H54 (cell line): ENCODE measurements around the gene NEU2.
A peak's percentile ranks its signal among the peaks of the same experiment; 100 is the strongest.
"Not testable (repeated sequence)": the region's sequence is repeated elsewhere in the genome, so short reads cannot be mapped to it uniquely, and the experiment has no call there.

Experiments used
- DNase-seq: peaks from one replicate; pipeline ENCODE4 v3.0.0; 2011; ENCODE audit warnings: low spot score, mixed read lengths; ENCODE audit not compliant: insufficient read length
- FAIRE-seq: peaks from 3 replicates; lab custom pipeline; 2011; peaks lifted over from hg19 to GRCh38; lab: Jason Lieb, UNC
- POLR2A ChIP-seq: IDR thresholded peaks from 2 replicates; pipeline ENCODE4 v1.6.1; 2011; ENCODE audit warnings: low read depth, mild to moderate bottlenecking, low read length

Gene NEU2

DNA sequence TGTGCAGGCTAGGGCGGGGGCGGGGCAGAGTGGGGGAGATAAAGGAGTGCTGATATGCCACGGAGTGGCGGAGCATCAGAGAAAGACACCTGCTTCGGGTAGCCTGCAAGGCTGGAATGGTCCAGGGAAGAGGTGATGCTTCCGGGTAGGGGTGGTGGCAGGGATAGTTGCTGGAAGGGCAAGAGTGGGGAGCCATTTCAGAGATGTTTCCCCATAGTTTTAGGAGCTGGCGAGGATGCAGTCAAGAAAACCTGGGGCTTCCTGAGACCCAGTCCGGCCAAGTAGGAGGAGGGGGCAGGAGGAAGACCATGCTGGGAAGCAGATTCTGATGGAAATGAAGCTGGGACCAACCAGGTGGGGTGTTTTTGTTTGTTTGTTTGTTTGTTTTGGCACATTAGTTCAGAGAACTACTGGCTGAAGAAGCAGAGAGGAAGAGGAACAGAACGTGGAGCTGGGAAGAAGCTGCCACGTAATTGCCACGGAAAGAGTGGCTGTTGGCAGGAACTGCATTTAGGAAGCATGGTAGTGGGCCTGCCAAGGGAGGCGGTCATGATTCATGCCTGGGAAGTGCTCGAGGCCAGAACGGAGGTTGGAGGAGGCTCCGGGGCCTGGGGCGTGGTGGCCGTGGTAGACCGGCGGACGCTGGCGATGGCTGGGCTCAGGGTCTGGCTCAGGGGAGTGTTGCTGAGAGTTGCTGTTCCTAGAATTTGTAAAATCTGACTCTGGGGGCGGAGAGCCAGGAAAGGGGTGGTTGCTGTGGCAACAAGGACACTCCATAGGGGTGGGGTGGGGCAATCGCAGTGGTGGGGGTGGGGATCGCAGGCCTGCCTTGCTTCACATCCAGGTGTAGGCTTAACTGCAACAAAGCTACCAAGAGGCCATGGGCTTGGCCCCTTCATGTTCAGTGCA is 19.0 kb downstream of the NEU2 start:
- no peak for TF ChIP-seq POLR2A
- DNase-seq (no peak), FAIRE-seq (no peak)

DNA sequence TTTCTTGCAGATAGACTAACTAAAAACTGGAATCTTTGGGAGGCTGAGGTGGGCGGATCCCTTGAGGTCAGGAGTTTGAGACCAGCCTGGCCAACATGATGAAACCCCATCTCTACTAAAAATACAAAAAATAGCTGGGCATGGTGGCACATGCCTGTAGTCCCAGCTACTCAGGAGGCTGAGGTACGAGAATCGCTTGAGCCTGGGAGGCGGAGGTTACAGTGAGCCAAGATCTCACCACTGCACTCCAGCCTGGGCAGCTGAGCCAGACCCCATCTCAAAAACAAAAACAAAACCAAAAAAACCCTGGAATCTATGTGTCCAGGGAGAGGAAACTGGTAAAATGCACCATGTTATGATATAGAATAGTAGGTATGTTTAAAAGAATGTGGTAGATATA is 20.0 kb downstream of the NEU2 start:
- not testable (repeated sequence) for DNase-seq, FAIRE-seq

DNA sequence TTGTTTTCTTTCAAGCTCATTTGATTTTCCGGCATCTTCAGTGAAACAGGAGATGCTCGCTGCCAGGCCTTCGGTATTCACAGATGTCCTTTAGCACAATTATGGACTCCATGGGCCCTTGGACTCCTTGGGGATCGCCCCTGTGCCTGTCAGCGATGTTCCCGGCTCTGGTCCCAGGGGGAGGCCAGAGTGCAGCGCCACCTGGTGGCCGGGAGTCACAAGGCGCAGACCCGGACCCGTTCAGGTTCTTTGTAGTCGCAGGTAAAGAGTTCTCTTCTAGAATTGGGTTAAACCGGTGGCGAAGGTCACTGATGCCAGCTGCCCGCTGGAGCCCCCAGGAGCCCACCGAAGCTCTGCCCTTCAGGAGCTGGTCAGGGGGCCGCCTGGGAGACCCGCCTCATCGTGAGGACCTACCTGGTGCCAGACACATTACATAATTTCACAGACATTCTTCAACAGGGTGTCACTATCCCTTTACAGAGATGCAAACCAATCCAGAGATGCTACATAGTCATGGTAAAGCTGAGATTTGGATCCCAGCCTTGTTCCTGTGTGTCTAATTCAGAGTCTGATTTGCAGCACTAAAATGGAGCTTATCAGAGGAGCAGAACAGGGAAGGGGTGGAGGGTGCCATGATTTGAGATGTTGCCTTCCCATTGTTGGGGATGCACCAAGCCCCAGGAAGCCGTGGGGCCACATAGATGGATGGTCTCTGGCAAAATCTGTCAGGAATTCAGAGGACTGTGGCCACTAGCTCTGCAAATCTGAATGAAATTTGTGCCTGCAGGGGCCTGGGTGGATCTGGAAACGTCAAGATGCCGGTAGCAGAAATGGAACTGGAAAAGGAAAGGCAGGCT is 21.7 kb downstream of the NEU2 start:
- FAIRE-seq (no peak), DNase-seq (peak; percentile 78)
- no peak for TF ChIP-seq POLR2A

DNA sequence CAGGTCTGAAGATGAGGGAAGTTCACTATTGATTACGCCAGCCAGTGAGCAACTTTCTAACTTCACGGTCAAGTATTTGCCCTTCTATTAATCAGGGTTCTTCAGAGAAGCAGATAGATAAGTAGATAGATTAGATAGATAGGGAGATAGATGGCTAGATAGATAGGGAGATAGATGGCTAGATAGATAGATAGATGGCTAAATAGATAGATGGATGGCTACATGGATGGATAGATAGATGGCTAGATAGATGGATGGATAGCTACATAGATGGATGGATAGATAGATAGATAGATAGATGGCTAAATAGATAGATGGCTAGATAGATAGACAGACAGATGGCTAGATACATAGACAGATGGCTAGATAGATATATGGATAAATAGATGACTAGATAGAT is 22.9 kb downstream of the NEU2 start:
- no peak for DNase-seq
- TF ChIP-seq POLR2A, result no peak

DNA sequence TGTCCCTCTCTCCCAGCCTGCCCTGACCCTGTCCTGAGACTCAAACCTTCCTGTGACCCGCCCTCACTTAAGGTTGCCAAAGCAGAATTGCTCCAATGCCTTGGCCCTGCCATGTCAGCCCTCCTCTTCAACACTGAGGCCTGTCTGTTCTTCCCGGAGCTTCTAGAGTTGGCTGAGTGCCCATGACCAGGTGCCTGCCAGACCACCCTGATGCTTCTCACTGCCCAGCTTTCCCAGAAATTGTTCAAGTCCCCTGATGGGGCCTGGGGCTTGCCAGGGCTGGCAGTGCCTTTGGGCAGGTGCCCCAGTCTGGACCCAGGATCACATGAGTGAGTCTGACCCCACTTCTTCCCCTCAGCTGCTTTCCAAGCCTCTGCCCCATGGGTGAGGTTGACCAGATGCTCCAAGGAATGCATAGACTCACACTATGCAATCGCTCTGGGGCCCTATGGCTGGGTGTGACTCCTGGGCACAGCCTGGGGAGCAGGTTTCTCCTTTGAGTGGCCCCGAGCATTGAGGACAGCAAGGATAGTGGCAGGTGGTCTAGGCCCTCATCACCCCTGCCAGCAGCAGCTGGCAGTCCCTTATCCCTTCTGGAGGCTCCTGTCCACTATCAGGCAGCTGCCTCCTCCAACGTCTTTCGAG is 24.6 kb downstream of the NEU2 start:
- no peak for TF ChIP-seq POLR2A
- no peak for DNase-seq
- FAIRE-seq, result no peak

More for the DNA sequence above, 22.9 kb downstream of the NEU2 start:
- no peak for FAIRE-seq

DNA sequence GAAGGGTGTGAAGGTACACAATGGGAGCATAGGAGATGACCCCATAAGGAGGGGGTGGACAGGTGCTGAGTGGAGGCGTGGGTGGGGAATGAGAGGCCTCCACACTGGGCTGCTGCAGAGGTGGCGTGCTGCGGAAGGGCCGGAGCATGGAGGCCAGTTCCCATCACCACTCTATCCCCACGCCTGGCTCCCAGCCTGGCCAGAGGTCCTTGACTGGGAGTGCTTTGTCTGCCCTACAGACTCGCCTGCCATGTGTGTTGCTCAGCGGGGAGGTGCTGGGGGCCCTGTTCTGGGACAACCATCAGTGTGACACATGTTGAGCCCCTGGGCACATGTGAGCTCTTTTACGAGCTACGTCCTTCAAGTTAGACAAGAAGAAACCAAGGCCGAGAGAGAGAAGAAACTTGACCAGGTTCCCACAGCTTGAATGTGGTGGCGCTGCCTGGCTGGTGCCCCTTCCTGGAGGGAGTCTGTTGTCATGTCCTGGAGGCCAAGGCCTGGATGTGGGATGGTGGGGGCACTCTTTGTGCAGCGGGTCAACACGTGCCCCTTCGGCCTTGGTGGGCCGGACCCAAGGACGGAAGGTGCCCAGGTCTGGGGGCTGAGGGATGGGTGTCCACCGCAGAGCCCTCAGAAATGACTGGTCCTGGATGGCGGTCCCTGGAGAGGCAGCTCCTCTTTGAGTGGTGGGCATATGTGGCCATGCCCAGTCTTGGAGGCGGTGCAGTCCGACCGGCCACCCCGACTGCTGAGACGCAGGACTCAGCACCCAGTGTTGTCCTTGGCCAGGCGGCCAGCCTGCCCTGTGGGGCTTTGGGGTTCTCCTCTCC is 26.5 kb downstream of the NEU2 start:
- FAIRE-seq, result no peak
- no peak for DNase-seq
- no peak for TF ChIP-seq POLR2A

DNA sequence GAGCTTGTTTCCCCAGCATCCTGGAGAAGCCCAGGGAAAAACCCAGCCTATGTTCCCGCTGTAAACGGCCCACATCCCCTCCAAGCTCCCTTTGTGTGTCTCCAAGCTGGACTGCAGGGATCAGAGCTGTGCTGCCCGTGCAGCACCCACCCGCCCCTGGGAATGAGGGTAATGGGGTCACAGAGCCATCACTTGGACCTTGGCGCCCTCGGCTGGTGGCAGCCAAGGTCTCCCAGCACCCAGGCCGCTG is 27.0 kb downstream of the NEU2 start:
- FAIRE-seq (no peak), DNase-seq (no peak)
- TF ChIP-seq POLR2A, result no peak

DNA sequence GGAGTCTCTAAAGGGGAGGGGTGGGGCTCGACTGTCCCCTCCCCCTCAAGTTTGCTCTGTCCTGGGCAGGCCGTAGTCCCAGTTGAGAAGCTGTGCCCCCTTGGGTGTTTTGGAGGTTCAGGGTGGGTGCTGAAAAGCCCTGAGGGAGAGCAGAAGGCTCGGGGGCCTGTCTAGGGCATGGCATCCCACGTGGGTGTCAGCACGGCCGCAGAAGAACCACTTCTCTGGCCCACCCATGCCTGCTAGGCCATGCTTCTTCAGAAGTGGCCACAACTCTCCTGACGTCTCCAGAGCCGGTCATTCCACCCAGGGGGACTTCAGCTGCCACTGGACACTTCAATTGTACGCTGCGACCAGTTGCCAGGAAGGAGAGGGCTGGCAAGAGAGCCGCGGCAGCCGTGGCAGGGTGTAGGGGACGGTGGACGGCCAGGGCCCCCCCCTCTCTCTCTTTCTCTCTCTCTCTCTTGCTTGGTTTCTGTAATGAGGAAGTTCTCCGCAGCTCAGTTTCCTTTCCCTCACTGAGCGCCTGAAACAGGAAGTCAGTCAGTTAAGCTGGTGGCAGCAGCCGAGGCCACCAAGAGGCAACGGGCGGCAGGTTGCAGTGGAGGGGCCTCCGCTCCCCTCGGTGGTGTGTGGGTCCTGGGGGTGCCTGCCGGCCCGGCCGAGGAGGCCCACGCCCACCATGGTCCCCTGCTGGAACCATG is 27.5 kb downstream of the NEU2 start, which contains the start of gene INPP5D:
INPP5D (plus strand) TSS at position 546 of the 704 bp plus-strand sequence; CDS start at position 683, 137 bp downstream.
- FAIRE-seq (no peak), DNase-seq (no peak)
- no peak for TF ChIP-seq POLR2A

DNA sequence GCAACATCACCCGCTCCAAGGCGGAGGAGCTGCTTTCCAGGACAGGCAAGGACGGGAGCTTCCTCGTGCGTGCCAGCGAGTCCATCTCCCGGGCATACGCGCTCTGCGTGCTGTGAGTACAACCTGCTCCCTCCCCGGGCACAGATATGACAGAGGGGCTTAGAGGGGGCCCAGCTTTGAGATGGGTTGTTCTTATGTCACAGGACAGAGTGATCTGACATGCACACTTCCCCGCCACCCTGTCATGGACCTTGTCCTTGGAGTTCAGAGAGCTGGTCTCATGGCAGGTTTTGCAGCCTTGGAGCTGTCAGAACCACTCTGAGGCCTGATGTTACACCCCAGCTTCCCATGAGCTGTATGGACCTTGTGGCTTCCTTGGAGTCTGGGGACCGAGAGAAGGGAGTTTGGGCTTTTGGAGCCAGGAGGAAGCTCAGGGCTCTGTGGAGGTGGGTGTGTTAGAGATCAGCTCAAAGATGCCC is 28.1 kb downstream of the NEU2 start:
- TF ChIP-seq POLR2A, result no peak
- DNase-seq (no peak), FAIRE-seq (no peak)

DNA sequence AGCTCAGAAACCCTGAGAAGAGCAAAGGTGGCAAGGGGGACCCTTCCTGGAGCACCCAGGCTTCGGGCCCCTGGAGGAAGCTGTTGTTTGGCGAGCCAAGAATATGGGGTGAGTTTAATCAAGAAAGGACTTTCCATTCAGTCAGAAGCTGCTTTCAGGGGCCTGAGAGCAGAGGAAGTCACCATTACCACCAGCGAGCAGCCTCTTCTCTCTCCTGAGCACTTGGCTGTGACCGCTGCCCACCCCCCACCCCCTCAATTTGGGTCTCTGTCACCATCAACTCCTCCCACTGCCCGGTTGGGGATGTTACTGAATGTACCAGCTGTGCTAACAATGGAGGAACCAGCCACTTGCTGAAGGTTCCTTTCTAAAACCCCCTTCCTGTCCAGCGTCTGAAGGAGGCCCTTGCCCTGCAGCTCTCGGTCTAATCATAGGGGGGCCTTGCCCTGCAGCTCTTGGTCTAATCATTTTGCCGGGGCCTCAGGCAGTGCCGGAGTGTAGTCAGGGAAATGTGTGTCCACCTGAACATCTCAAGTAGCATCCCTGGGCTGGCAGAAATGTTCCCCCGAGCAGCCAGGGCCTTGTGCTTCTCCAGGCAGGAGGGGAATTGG is 28.6 kb downstream of the NEU2 start:
- FAIRE-seq (no peak), DNase-seq (no peak)
- TF ChIP-seq POLR2A, result no peak

DNA sequence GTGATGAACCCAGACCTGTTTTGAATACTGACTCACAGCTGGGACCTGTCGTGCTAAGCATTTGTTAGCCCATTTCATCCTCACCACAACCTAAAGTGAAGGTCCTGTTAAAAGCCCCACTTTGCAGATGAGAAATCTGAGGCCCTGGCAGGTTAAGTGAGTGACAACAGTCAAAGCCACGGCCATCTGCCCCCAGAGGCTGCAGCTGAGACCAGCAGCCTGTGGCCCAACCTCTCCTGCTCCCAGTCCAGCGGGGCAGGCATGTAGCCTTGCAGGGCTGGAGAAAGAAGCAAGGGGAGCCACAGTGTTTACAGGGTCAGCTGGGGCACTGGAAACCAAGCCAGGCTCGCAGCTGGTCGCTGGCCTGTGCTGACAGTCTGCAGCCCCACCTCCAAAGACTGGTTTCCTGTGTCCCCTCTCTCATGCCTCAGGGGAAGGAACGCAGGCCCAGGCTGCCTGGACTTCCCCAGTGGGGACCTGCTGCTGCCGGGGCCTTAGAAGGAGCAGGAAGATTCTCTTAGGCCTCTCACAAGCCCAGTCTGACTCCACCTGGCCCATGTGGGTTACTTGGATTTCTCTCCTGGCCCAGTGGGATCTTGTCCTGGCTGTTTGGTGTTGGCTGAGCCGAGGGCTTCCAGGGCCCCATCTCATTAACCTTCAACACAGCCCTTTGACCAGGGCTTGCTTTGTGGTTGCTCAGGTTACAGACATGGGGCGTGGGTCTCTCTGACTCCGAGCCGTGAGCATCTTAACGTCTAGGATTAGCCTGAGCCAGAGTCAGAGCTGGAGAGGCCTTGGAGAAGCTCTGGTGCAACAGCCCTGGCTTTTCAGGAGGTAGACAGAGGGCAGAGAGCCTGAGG is 29.3 kb downstream of the NEU2 start:
- DNase-seq, result no peak
- FAIRE-seq, result no peak
- TF ChIP-seq POLR2A, result no peak
